Hematopoietic multipotent progenitor cell treated with erythropoietin and hydrocortisone succinate and interleukin-3 and kit ligand, for 6 days (in vitro differentiated cells): ENCODE data around the gene SCD.
"Not testable (repeated sequence)": the region's sequence is repeated elsewhere in the genome, so short reads cannot be mapped to it uniquely, and the experiment has no call there.

Source experiments
- DNase-seq: peaks from one replicate; pipeline ENCODE4 v3.0.0-alpha.2; 2015

SCD gene

GRCh38 chr10:100362570-100363496, 15.8 kb downstream of the SCD start:
- no peak for DNase-seq

DNA sequence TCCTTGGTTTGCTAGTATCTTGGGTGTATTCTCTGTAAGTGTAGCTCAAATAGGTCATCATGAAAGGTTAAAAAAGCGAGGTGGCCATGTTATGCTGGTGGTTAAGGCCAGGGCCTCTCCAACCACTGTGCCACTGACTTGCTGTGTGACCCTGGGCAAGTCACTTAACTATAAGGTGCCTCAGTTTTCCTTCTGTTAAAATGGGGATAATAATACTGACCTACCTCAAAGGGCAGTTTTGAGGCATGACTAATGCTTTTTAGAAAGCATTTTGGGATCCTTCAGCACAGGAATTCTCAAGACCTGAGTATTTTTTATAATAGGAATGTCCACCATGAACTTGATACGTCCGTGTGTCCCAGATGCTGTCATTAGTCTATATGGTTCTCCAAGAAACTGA, 17.1 kb downstream of the SCD start:
- DNase-seq = no peak

GRCh38 chr10:100364735-100365391, 17.8 kb downstream of the SCD start:
- peak; percentile 73 for DNase-seq

GRCh38 chr10:100368721-100369120, 21.7 kb downstream of the SCD start:
- no peak for DNase-seq

- peak; percentile 90 for DNase-seq
Measured at GRCh38 chr10:100370714-100371481, 23.9 kb downstream of the SCD start.

GRCh38 chr10:100371482-100372027, 24.5 kb downstream of the SCD start:
- no peak for DNase-seq

- no peak for DNase-seq
Measured at GRCh38 chr10:100372415-100373297, 25.6 kb downstream of the SCD start.

DNA sequence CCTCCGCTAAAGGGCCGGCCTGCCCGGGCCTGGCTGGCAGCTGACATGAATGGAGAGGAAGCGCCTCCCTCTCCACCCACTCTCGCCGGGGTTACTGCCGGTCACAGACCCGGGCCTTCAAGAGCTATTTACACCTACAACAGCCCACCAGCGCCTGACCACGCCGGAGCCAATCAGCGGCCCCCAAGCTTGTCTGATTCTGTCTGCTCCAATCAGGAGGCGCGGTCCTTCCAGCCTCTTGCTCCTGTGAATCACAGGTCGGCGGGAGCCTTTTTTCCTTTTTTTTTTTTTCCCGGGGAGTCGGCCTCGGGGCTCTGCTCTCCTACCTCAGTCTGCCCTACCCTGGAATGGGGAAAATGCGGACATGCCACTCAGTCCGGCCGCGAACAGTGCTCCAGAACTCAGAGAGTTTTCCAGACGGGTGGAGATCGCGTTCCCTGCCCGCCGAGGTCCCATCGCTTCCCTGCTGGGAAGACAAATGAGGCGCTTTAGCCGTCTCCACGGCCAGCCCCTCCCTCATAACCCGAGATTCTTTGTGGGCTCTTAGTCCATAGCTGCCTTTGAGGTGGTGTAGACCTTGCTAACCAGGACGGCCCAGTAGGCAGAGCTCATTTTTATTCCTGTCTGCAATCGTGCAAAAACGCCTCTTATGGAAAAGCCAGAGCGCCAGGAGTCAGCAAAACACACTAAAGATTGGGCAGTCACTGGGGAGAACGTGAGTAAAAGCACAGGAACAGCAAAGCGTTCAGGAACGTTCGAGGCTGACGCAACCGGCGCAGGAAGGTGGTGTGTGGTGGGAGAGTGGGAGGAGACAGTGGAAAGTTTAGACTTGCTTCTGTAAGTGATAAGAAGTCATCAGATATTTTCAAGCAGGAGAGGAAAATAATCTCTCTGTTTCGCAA, 26.5 kb downstream of the SCD start:
- DNase-seq = peak; percentile 97

DNA sequence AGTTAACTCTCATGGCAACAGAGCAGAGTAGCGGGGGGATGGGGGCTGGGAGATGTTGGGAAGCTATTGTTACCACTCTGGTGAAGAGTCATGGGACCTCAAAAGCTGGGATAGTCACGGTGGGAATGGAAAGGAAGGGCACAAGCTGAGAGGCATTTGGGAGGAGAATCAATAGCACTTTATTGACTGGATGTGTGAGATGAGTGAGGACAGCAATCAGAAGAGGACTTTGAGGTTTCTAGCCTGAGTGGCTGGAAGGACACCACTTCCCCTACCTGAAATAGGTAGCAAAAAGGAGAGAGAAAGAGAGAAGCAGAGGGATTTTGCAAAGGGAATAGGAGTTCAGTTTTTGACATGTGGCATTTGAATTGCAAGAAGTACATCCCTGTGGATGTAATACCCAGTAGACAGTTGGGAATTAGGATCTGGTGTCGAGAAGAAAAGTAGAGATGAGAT, 27.2 kb downstream of the SCD start:
- no peak for DNase-seq

- not testable (repeated sequence) for DNase-seq
Measured at GRCh38 chr10:100374677-100375353, 27.8 kb downstream of the SCD start.

DNA sequence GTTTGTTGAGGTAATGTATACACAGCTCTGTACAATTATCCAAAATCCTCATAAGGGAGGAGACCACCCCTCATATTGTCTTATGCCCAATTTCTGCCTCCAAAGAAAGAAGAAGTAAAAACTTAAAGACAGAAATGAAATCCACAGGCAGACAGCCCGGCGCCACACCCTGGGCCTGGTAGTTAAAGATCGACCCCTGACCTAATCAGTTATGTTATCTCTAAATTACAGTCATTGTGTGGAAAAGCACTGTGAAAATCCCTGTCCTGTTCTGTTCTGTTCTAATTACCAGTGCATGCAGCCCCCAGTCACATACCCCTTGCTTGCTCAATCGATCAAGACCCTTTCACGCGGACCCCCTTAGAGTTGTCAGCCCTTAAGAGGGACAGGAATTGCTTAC, 29.6 kb downstream of the SCD start:
- DNase-seq = not testable (repeated sequence)

- no peak for DNase-seq
Measured at GRCh38 chr10:100377830-100378229, 30.8 kb downstream of the SCD start.

GRCh38 chr10:100380400-100380799, 33.4 kb downstream of the SCD start:
- DNase-seq = no peak

- no peak for DNase-seq
Measured at GRCh38 chr10:100382553-100382952, 35.5 kb downstream of the SCD start.

GRCh38 chr10:100383251-100383650, 36.2 kb downstream of the SCD start:
- DNase-seq = no peak

- DNase-seq = no peak
Measured at GRCh38 chr10:100391163-100392002, 44.4 kb downstream of the SCD start.

DNA sequence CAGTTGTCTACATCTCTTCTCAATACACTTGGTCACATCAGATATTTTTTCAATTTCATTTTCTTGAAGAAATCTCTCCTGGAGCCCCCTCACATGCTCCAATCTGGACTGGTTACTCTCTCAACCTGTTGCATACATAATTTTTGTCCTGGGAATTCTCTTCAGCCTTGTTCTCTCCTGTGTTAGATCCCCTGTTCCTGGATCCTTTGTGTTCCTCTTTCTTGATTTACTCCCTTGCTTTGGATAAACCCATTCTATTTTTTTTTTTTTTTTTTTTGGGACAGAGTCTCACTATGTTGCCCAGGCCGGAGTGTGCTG, 45.6 kb downstream of the SCD start:
- no peak for DNase-seq

DNA sequence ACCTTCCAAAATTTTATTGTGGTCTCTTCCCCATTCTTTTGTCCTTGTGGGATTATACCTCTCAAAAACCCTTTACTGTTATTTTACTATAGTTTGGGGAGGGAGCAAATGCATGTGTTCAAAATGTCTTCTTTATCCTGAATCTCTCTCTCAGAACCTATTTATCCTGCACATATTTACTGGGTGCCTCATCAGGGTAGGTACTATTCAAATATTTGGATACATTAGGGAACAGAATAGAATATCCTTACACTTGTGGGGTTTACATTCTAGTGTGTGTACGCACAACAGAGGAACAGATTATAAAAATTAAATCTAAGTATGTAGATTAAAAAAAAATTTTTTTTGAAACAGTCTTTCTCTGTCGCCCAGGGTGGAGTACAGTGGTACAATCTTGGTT, 48.6 kb downstream of the SCD start:
- no peak for DNase-seq

GRCh38 chr10:100396605-100397004, 49.6 kb downstream of the SCD start:
- no peak for DNase-seq
